ENCODE data around the gene HAAO. TPM values are rescaled to one million over a fixed set of nuclear protein-coding genes. Genes with fewer than 3 reads are reported as not detected.

Gene HAAO
- 0.09 TPM in 2 replicates for total RNA-seq

DNA sequence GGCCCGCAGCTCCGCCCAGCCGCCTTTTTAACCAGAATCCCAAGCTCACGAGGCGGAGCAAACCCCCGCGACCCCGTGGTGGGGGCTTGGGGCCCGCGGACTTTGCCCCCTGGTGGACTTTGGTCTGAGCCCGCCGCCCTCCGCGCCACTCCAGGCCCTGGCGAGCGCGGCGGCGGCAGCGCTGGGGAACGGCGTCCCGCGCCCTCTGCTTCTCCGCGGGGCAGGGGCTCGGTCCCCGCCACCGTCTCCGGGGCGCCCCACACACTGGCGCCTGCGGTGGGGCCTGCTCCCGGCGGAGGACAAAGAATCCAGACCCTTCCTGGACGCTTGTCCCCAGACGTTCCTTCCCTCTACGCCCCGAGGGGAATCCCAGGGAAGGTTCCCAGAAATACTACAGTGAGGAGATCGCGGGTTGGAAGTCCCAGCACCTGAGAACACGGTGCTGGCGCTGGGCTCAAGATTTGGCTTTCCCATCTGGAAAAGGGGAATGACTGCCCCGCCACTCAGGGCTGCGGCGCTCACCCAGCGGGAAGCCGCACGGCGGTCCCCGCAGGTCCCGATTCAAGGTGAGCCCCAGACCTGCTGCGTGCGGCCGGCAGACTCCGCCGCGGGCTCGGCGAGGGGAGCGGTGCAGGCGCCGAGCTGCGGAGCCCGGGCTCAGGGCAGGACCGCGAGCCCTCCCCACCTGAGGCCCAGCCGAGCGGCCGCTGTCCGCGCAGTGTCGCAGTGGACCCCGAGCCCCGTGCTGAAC lies at the start of gene HAAO:
Gene HAAO (minus strand): TSS at position 1 of the 751 bp plus-strand sequence. CDS start 47 bp downstream, outside the sequence.

DNA sequence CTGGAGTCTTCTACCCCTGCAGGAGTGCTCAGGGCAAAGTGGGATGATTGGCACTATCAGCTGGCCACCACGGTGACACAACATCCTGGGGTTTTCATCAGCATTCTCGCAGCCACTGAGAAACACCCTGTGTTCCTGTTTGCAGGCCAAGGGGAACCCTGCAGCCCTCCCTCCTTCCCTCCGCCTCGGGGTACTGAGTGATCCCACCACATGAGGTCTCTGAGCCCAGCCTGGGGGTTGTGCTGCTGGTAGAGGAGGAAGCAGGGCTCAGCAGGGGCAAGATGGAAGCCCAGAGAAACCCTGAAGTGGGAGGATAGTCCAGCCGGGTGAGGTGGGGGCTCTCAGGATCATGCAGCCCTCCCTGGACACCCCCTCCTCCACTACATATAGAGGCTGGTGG lies 28.3 kb downstream of the HAAO start, which contains the start of gene OXER1:
Gene OXER1 (minus strand): TSS at position 40 of the 400 bp plus-strand sequence. CDS start 73 bp downstream, outside the sequence.

Other genes with a start within 250 kb of the HAAO start
- 20.0 and 24.5 TPM in 2 replicates for gene MTA3, start 224.0 kb downstream of the HAAO start, total RNA-seq
- gene OXER1, start 28.4 kb downstream of the HAAO start, total RNA-seq: not detected in 2 replicates